ENCODE data around the gene GLP2R. TPM values are rescaled to one million over a fixed set of nuclear protein-coding genes. Genes with fewer than 3 reads are reported as not detected.

Gene GLP2R
- total RNA-seq, 3 donors from 2014 or later = 2.0 to 4.2 (median 3.7) TPM

DNA sequence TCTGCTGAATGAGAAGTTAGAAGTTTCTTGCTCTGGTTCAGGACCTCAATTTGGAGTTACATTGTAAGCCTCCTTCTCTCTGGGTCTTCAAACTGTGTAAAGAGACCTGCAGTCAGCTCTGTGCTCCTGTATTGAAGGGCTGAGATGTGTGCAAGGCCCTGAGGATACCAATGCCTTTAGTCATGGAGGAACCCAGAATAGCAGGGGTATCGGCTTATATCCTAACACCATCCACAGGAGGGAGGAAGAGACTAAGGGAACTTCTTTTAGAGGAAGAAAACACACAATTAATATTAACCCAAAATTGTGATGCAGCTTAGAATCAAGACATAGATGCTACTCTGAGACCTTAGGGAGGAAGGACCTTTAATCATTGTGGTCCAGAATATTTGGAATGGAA, 36.5 kb downstream of the GLP2R start:
- no peak for TF ChIP-seq POLR2A (IDR thresholded peaks at IDR 0.05)
- TF ChIP-seq POLR2AphosphoS5 (IDR thresholded peaks at IDR 0.05) = no peak
- TF ChIP-seq, protein P1, sequence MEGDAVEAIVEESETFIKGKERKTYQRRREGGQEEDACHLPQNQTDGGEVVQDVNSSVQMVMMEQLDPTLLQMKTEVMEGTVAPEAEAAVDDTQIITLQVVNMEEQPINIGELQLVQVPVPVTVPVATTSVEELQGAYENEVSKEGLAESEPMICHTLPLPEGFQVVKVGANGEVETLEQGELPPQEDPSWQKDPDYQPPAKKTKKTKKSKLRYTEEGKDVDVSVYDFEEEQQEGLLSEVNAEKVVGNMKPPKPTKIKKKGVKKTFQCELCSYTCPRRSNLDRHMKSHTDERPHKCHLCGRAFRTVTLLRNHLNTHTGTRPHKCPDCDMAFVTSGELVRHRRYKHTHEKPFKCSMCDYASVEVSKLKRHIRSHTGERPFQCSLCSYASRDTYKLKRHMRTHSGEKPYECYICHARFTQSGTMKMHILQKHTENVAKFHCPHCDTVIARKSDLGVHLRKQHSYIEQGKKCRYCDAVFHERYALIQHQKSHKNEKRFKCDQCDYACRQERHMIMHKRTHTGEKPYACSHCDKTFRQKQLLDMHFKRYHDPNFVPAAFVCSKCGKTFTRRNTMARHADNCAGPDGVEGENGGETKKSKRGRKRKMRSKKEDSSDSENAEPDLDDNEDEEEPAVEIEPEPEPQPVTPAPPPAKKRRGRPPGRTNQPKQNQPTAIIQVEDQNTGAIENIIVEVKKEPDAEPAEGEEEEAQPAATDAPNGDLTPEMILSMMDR (IDR thresholded peaks at IDR 0.05) = no peak

DNA sequence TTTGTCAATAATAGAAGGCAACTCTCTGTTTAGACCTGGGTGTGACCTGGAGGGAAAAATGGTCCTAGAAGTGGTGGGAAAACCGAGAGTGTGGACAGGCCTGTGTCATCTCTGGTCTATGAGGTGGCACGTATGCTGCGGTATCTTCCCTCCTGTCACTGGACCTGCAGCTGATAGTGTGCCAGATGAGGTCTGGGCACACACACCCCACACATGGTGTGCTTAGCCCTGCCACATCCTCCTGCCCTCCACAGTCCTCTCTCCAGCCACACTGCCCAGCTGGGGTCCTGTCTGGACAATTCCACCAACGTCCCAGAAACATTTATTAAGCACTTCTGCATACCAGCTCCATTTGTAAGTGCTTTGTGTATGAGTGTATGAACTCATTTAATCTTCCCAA, 37.2 kb downstream of the GLP2R start:
- Histone ChIP-seq H3K4me1 (no peaks in the 10 kb centered on the region), H3K27me3 (no peaks in the 10 kb centered on the region), H3K36me3 (no peaks in the 10 kb centered on the region), H3K4me3 (no peak overlapping the region), H3K9me3 (peaks cover 12 to 13% of the 10 kb centered on the region in 2 donors), H3K27ac (no peak overlapping the region)
- intact Hi-C loops (cut with DNase I; ENCODE audit: low total_unique reads) = no loop called here
- no peak for DNase-seq (ENCODE audit: low spot score in 2 of 2)
- TF ChIP-seq POLR2AphosphoS5 (IDR thresholded peaks at IDR 0.05) = no peak
- TF ChIP-seq, protein P1 (IDR thresholded peaks at IDR 0.05) = no peak
- TF ChIP-seq POLR2A (IDR thresholded peaks at IDR 0.05) = no peak

More for the DNA sequence above, 36.5 kb downstream of the GLP2R start:
- no peaks in the 10 kb centered on the region for H3K27me3 ChIP-seq
- no peak overlapping the region for H3K4me3 ChIP-seq
- no peak for DNase-seq (ENCODE audit: low spot score in 2 of 2)
- no peaks in the 10 kb centered on the region for H3K36me3 ChIP-seq
- intact Hi-C loops (cut with DNase I; ENCODE audit: low total_unique reads) = no loop called here
- no peak overlapping the region for H3K27ac ChIP-seq
- no peaks in the 10 kb centered on the region for H3K4me1 ChIP-seq
- H3K9me3 ChIP-seq = peaks cover 12 to 18% of the 10 kb centered on the region in 2 donors

DNA sequence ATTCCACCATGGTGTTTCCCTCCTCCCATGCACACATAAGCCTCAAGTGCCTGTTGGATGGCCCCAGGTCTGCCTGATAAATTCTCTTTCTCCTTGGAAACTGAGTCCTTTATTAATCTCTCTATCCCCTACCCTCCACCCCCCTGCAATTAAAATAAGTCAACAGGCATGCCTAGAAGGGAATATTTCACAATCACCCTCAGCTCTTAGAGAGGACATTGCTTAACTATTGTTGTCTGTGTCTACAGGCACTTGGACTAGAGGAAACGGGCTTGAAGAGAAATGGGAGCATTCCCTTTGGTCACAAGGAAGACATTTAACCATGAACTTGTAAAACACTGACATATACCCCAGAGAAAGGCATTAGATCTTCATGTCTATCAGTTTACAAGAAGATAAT, 39.9 kb downstream of the GLP2R start:
- no peak for DNase-seq (ENCODE audit: low spot score in 2 of 2)
- Histone ChIP-seq H3K4me3 (no peak overlapping the region), H3K9me3 (no peaks in the 10 kb centered on the region), H3K36me3 (no peaks in the 10 kb centered on the region), H3K27me3 (no peaks in the 10 kb centered on the region), H3K4me1 (no peaks in the 10 kb centered on the region), H3K27ac (no peak overlapping the region)
- TF ChIP-seq, protein P1 (IDR thresholded peaks at IDR 0.05) = no peak
- TF ChIP-seq POLR2A (IDR thresholded peaks at IDR 0.05) (no peak), POLR2AphosphoS5 (IDR thresholded peaks at IDR 0.05) (no peak)
- intact Hi-C loops (cut with DNase I; ENCODE audit: low total_unique reads) = loop anchor here (2.0 kb wide), 1 partner anchor 25 kb away; no protein-coding TSS in a partner anchor

DNA sequence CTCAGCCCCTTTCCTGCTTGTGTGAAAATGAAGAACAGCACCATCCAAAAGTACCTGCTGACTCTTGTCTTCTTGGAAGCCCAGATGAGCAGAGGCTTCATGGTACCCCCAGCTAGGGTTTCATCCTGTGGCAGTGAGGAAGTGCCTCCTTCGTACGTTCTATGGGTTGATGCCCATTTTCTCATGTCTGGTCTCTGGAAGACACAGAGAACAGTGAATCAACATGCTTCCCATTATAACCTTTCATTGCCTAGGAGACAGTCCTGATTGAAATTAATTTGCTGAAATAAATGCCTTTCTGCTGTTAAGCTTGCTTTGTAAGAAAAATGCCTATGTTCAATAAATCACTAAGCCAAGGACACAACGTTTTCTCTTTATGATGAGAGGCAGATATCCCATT, 42.8 kb downstream of the GLP2R start:
- DNase-seq (ENCODE audit: low spot score in 2 of 2) = no peak
- intact Hi-C loops (cut with DNase I; ENCODE audit: low total_unique reads) = no loop called here
- Histone ChIP-seq H3K36me3 (no peaks in the 10 kb centered on the region), H3K4me1 (no peaks in the 10 kb centered on the region), H3K27ac (no peak overlapping the region), H3K4me3 (no peak overlapping the region), H3K9me3 (no peaks in the 10 kb centered on the region), H3K27me3 (no peaks in the 10 kb centered on the region)
- no peak for TF ChIP-seq POLR2AphosphoS5 (IDR thresholded peaks at IDR 0.05)
- TF ChIP-seq POLR2A (IDR thresholded peaks at IDR 0.05) = no peak

DNA sequence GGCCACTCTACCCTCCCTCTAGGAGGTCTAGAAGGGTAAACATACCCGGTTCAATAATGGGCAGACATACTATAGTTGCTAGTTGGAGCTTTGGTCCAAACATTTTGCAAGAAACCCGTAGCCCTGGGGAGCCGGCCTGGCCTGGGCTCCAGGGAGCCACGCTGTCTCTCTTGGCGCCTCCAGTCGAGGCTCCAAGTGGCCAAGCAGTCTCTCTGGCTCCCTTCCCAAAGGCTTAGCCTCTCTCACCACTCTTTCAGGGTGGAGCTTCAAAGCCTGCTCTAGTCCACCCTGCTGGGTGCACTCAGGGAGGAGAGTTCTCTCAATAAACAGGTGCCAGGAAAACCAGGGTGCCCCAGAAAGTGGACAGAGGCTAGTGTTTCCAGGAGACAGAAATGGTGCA, 47.1 kb downstream of the GLP2R start:
- TF ChIP-seq POLR2AphosphoS5 (IDR thresholded peaks at IDR 0.05) (no peak), POLR2A (IDR thresholded peaks at IDR 0.05) (no peak)
- TF ChIP-seq, protein P1 (IDR thresholded peaks at IDR 0.05) = no peak
- intact Hi-C loops (cut with DNase I; ENCODE audit: low total_unique reads) = no loop called here
- H3K27ac ChIP-seq = no peak overlapping the region
- H3K27me3 ChIP-seq = no peaks in the 10 kb centered on the region
- H3K4me1 ChIP-seq = no peaks in the 10 kb centered on the region
- no peaks in the 10 kb centered on the region for H3K9me3 ChIP-seq
- DNase-seq (ENCODE audit: low spot score in 2 of 2) = no peak
- no peaks in the 10 kb centered on the region for H3K36me3 ChIP-seq
- no peak overlapping the region for H3K4me3 ChIP-seq

DNA sequence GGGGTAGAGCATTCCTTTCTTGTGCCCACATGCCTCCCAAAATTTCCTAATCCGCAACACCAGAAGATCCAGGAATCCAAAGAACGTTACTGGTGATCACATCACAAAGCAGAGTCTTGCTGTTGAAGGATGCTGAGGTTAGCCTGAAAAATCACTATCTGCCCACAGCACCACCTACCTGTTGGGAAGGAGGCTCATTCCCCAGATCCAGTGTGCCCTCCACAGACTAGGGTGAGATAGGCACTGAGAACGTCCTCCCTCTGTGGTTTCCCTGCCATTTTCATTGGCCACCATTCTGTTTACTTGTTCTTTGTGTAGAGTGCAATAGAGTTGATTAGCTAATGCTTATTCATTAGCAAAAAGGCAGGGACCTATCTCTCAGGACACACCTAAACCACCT, 49.0 kb downstream of the GLP2R start:
- Histone ChIP-seq H3K36me3 (no peaks in the 10 kb centered on the region), H3K4me1 (no peaks in the 10 kb centered on the region), H3K9me3 (no peaks in the 10 kb centered on the region), H3K4me3 (no peak overlapping the region), H3K27me3 (no peaks in the 10 kb centered on the region), H3K27ac (peak overlapping the region; percentile 17 to 58)
- intact Hi-C loops (cut with DNase I; ENCODE audit: low total_unique reads) = no loop called here
- DNase-seq (ENCODE audit: low spot score in 2 of 2) = no peak
- TF ChIP-seq POLR2AphosphoS5 (IDR thresholded peaks at IDR 0.05) = no peak
- TF ChIP-seq, protein P1 (IDR thresholded peaks at IDR 0.05) = no peak
- no peak for TF ChIP-seq POLR2A (IDR thresholded peaks at IDR 0.05)
